Esophagus muscularis mucosa (tissue), 4 donors: ENCODE measurements around the gene GNA15. TPM values are rescaled to one million over a fixed set of nuclear protein-coding genes. Genes with fewer than 3 reads are reported as not detected.

ENCODE experiments used
- DNase-seq: peaks from one replicate; pipeline ENCODE4 v3.0.0-alpha.2; 2017; ENCODE audit errors: extremely low spot score
- H3K27ac ChIP-seq, 4 donors: fragments of 200-600 bp; sonication (generic); replicated peaks in 1 of 4; 1 replicate in 3 of 4; 2 replicates in 1 of 4; pipeline ENCODE4 v1.5.1; 2016 to 2019; ENCODE audit warnings: mild to moderate bottlenecking in 1 of 4
- H3K27me3 ChIP-seq, 4 donors: fragments of 200-600 bp; sonication (generic); one replicate each; pipeline versions ENCODE4 v1.5.1 to v1.6.0; 2016 to 2019
- H3K36me3 ChIP-seq, 4 donors: fragments of 200-600 bp; sonication (generic); one replicate each; pipeline ENCODE4 v1.5.1; 2016 to 2019
- H3K4me1 ChIP-seq, 4 donors: fragments of 200-600 bp; sonication (generic); one replicate each; pipeline ENCODE4 v1.5.1; 2016 to 2019
- H3K4me3 ChIP-seq, 4 donors: fragments of 200-600 bp; sonication (generic); 1 replicate in 2 of 4; 2 replicates in 2 of 4; pipeline ENCODE4 v1.5.1; 2016 to 2019; ENCODE audit warnings: mild to moderate bottlenecking in 4 of 4, moderate library complexity in 1 of 4
- H3K9me3 ChIP-seq, 4 donors: fragments of 200-600 bp; sonication (generic); 1 replicate in 3 of 4; 2 replicates in 1 of 4; pipeline ENCODE4 v1.5.1; 2016 to 2019
- EP300 ChIP-seq: sonication (generic); formaldehyde crosslinking; IDR thresholded peaks from one replicate; pipeline ENCODE4 v1.6.1; 2017; ENCODE audit warnings: antibody characterized with exemption
- POLR2A ChIP-seq: fragments of 450-650 bp; IDR thresholded peaks from one replicate; pipeline ENCODE4 v1.6.1; 2017; ENCODE audit warnings: antibody characterized with exemption, moderate library complexity, mild to moderate bottlenecking, low read depth
- POLR2AphosphoS5 ChIP-seq, 2 donors: sonication (generic); formaldehyde crosslinking; IDR thresholded peaks; one replicate each; pipeline ENCODE4 v1.6.1; 2017; ENCODE audit warnings: antibody characterized with exemption in 2 of 2
- WGBS: methylation state at CpG from one replicate; pipeline ENCODE4 v1.1.5; 2018; 5-methylcytosine and 5-hydroxymethylcytosine counted together
- intact Hi-C: fragments of 100-400 bp; cut with DNase I; formaldehyde crosslinking; loops from one replicate; pipeline ENCODE4 v1.15.1; 2023
- total RNA-seq, 4 donors: library from RNA; depleted of rRNA; stranded (reverse); fragments of >200 nt; gene quantifications; one replicate each; pipeline versions ENCODE4 v1.1.0 to v1.2.1, GENCODE V29; 2016
- TF ChIP-seq, protein P1 (sequence below), 3 experiments: fragments of 200-600 bp in 2 of 3; fragments of 450-650 bp in 1 of 3; sonication (generic) in 2 of 3; IDR thresholded peaks; one replicate each; pipeline ENCODE4 v1.5.1; 2017 to 2019; ENCODE audit warnings: antibody characterized with exemption in 3 of 3, mild to moderate bottlenecking in 2 of 3, moderate library complexity in 1 of 3

GNA15 gene
- total RNA-seq, 4 donors from 2014 or later: 4.3 to 13.8 (median 5.3) TPM

DNA sequence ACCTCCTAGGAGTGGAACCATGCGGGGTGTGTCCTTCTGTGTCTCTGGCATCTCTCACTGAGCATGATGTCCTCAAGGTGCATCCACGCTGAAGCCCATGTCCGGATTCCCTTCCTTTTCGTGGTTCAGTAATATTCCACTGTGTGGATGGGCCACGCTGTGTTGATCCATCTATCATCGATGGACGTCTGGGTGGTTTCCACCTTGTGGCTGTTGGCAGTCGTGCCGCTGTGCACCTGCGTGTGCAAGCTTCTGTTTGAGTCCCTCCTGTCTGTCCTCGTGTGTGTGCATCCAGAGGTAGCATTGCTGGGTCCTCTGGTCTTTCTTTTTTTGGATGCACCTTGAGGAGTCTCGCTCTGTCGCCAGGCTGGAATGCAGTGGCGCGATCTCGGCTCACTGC is 11.2 kb upstream of the GNA15 start:
- H3K4me1 ChIP-seq: peaks cover 0 to 7% (median 0%) of the 10 kb centered on the region in 4 donors
- no peaks in the 10 kb centered on the region for H3K9me3 ChIP-seq
- intact Hi-C loops: loop anchor here (5.0 kb wide), 2 partner anchors 38 to 47 kb away; no protein-coding TSS in a partner anchor
- no peaks in the 10 kb centered on the region for H3K27me3 ChIP-seq
- no peak overlapping the region for H3K4me3 ChIP-seq
- no peak overlapping the region for H3K27ac ChIP-seq
- peaks cover 5 to 38% (median 36%) of the 10 kb centered on the region in 4 donors for H3K36me3 ChIP-seq
- 76% methylated on average over 9 of the region's 16 CpGs for WGBS
- DNase-seq: no peak
- TF ChIP-seq POLR2A: no peak
- TF ChIP-seq, protein P1, sequence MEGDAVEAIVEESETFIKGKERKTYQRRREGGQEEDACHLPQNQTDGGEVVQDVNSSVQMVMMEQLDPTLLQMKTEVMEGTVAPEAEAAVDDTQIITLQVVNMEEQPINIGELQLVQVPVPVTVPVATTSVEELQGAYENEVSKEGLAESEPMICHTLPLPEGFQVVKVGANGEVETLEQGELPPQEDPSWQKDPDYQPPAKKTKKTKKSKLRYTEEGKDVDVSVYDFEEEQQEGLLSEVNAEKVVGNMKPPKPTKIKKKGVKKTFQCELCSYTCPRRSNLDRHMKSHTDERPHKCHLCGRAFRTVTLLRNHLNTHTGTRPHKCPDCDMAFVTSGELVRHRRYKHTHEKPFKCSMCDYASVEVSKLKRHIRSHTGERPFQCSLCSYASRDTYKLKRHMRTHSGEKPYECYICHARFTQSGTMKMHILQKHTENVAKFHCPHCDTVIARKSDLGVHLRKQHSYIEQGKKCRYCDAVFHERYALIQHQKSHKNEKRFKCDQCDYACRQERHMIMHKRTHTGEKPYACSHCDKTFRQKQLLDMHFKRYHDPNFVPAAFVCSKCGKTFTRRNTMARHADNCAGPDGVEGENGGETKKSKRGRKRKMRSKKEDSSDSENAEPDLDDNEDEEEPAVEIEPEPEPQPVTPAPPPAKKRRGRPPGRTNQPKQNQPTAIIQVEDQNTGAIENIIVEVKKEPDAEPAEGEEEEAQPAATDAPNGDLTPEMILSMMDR (IDR thresholded peaks at IDR 0.05): no peak
- no peak for TF ChIP-seq EP300
- no peak for TF ChIP-seq POLR2AphosphoS5 (IDR thresholded peaks at IDR 0.05)

DNA sequence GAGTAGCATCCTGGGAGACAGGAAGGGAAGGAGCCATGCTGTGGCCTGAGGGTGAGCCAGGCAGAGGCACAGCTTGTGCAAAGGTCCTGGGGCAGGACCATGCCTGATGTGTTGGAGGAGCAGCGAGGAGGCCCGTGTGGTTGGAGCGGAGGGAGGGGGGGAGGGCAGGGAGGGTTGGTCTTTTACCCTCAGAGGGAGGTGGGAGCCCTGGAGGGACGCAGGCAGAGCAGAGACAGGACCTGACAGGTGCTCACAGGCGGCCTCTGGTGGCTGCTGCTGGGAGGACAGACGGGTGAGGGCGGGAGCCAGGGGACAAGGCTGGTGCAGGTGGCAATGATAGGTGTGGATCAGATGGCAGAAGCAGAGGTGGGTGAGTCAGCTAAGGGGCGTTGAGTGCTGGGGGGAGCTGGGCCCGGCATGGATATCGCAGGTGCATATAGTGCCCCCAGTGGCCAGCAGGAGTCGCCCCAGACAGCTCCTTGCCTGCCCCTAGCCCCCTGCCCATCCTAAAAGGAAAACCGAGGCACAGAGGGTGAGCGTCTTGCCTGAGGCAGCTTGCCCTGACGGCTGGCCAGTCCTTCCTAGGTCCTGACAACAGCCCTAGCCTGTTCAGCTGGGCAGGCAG is 9.8 kb upstream of the GNA15 start:
- Histone ChIP-seq H3K4me1 (peaks cover 0 to 7% (median 0%) of the 10 kb centered on the region in 4 donors), H3K4me3 (no peak overlapping the region), H3K9me3 (no peaks in the 10 kb centered on the region), H3K36me3 (peaks cover 5 to 24% (median 22%) of the 10 kb centered on the region in 4 donors), H3K27me3 (no peaks in the 10 kb centered on the region), H3K27ac (no peak overlapping the region)
- DNase-seq: no peak
- TF ChIP-seq, protein P1 (IDR thresholded peaks at IDR 0.05): peak; percentile 65 to 84 (median 67)
- no peak for TF ChIP-seq EP300
- intact Hi-C loops: loop anchor here (5.0 kb wide), 2 partner anchors 36 to 49 kb away; no protein-coding TSS in a partner anchor
- WGBS: 20% methylated on average over 11 of the region's 14 CpGs

DNA sequence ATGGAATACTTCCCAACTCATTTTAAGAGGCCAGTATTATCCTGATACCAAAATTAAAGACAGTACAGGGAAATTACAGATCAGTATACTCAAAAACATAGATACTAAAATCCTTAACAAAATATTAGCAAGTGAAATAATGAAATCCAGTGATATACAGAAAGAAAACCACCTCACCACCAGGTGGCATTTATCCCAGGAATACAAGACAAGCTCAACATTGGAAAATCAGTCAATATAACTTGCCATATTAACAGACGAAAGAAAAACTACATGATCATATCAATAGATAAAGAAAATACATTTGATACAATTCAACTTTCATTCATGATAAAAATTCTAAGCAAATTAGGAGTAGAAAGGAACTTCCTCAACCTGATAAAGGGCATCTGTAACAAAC is 6.7 kb upstream of the GNA15 start:
- intact Hi-C loops: loop anchor here (5.0 kb wide), 2 partner anchors 33 to 52 kb away; no protein-coding TSS in a partner anchor

DNA sequence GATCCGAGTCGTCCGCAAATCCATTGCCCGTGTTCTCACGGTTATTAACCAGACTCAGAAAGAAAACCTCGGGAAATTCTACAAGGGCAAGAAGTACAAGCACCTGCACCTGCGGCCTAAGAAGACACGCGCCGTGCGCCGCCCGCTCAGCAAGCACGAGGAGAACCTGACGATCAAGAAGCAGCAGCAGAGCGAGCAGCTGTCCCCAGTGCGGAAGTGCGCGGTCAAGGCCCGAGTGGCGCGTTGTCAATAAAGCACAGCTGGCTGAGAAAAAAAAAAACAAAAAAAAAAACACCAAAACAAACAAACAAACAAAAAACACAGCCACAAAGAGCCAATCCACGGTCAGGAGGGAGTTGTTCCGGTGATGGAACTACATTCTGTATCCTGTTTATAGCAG is 4.7 kb upstream of the GNA15 start:
- TF ChIP-seq, protein P1 (IDR thresholded peaks at IDR 0.05): no peak
- TF ChIP-seq POLR2AphosphoS5 (IDR thresholded peaks at IDR 0.05) (no peak), POLR2A (no peak), EP300 (no peak)
- Histone ChIP-seq H3K4me3 (no peak overlapping the region), H3K4me1 (peaks cover 0 to under 1% (median 0%) of the 10 kb centered on the region in 4 donors), H3K9me3 (no peaks in the 10 kb centered on the region), H3K27ac (no peak overlapping the region), H3K36me3 (no peaks in the 10 kb centered on the region), H3K27me3 (peaks cover 0 to 10% (median 0%) of the 10 kb centered on the region in 4 donors)
- WGBS: 93% methylated on average over 24 of the region's 24 CpGs
- intact Hi-C loops: no loop called here
- DNase-seq: no peak

More for the DNA sequence above, 6.7 kb upstream of the GNA15 start:
- H3K9me3 ChIP-seq: no peaks in the 10 kb centered on the region
- H3K4me3 ChIP-seq: no peak overlapping the region
- peaks cover 0 to 7% (median 0%) of the 10 kb centered on the region in 4 donors for H3K4me1 ChIP-seq
- no peak overlapping the region for H3K27ac ChIP-seq
- no peaks in the 10 kb centered on the region for H3K27me3 ChIP-seq
- DNase-seq: no peak
- WGBS: 30% methylated on average over 1 of the region's 1 CpG
- no peaks in the 10 kb centered on the region for H3K36me3 ChIP-seq
- TF ChIP-seq POLR2A (no peak), POLR2AphosphoS5 (IDR thresholded peaks at IDR 0.05) (no peak), EP300 (no peak)
- TF ChIP-seq, protein P1 (IDR thresholded peaks at IDR 0.05): peak; percentile 23 to 40 (median 26)
